HS-27A (cell line): Measurements from ENCODE around the gene DYNLRB2.

Experiments used
- DNase-seq: peaks from one replicate; pipeline ENCODE4 v3.0.0-alpha.2; 2012; ENCODE audit warnings: low read depth, missing footprints

The DYNLRB2 gene

DNA sequence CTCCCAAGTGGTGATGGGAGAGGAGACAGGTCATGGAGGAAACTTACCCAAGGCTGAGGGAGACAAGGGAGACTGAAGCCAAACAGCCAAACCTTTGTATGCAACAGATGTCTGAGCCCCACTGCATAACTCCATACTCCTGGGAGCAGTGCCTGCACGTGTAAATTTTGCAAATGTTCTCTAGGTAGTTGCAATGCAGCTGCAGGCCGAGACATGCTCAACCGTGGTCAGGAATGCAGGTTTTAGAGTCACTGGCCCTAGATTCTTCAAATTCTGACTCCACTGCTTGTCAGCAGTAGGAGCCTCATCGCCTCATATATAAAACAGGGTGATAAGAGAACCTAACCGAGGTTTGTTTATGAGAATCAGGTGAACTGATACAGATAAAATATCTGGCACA is 11.5 kb downstream of the DYNLRB2 start:
- DNase-seq = no peak

DNA sequence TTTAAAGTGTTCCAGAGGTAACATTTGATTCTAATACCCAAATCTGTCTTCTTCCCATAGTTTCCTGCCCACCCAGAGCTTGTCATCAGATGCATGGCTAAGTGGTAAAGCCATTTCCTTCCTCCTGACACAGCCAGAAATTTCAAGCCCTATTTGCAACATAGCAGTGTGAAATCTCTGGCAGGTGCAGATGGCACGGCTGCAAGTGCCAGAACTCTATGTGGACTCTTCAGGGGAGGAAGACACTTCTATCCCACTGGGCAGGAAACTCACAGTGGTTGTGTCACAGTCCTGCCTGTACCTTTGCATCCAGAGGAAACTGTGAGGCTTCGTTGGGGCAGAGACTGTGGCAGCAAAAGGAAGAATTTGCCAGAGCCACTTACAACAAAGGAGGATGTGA is 13.2 kb downstream of the DYNLRB2 start:
- DNase-seq = no peak

DNA sequence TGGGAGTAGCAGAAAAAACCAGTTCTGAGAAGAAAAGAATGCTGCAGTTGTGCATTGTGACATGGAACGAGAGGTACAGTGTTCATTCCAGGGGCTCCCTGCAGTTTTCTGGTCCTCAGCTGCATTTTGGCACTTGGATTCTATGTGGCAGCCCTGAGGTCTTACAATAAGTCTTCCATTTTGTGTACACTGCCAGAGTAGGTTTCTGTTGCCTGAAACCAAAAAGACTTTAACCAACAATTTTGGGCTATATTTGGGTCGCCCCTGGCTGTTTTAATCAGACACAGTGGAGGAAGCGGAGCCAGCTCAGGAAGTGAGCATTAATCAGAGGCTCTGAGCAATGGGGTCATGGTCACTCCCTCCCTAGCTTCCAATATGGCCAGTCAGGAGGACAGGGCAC is 15.7 kb downstream of the DYNLRB2 start:
- DNase-seq = no peak

DNA sequence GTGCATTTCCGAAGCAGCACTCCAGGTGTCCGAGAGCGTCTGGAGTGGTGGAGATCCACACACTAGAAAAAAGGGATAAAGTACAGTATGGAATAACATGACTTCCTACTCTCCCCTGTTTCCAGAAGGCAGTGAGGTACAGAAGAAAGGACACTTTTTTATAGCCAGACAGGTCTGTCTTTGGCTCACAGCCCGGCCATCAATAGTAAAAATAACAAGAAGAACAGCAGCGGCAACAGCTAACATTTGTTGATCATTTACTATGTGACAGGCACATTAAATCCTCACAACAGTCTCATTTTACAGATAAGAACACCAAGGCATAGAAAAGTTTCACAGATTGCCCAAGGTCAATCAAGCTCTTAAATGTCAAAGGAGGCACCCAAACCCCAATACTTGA is 16.2 kb downstream of the DYNLRB2 start:
- no peak for DNase-seq

DNA sequence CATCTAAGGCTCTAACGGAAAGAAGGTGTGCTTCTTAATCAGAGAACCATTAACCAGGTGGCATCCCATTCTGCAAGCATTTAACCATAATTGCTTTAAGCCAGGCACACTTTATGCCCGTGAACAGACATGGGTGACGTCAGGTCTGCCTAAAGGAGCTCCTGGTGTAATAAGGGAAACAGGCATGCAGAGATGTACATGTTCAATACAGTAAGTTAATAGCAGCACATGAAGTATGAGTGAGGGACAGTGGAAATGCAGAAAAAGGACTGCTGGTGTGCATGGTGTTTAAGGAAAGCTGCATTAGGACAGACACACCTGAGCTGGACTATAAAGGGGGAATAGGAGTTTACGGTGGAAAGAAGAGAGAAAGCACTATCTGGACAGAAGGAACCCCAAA is 18.6 kb downstream of the DYNLRB2 start:
- no peak for DNase-seq

DNA sequence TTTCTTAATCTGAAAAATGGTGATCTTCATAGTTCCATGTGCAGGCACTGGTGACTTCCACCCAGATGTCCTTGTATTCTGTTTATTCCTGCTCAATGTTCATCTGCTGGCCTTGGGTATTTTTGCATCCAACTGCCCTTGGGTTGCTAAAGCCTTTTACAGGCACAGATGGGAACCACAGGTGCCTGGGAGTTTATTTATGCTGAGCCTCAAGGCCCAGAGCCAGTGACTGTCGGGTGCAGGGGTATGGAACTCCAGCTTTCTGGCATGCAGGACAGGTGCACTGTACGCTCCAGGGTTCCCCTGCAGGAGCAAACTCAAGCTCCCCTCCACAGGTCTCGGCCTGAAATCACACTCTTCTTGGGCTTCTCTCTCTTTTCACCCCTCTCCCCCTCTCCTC is 22.3 kb downstream of the DYNLRB2 start:
- no peak for DNase-seq

DNA sequence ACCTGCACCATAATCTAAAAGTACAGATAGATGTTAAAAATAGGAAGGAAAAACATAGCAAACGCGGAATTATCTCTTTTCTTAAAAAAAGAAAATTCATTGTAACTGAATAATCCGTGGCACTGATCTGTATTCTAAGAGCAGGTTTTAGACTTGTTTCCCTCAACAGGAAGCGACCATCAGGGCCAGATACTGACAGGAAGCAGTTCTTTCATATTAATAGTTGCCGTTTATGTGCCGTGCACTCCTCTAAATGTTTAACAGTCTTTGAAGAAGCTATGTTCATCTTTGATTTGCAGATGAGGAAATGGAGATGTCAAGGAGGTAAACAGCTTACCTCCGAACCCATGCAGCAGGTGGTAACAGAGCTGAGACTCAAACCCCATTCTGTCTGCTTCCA is 23.6 kb downstream of the DYNLRB2 start:
- DNase-seq = no peak

DNA sequence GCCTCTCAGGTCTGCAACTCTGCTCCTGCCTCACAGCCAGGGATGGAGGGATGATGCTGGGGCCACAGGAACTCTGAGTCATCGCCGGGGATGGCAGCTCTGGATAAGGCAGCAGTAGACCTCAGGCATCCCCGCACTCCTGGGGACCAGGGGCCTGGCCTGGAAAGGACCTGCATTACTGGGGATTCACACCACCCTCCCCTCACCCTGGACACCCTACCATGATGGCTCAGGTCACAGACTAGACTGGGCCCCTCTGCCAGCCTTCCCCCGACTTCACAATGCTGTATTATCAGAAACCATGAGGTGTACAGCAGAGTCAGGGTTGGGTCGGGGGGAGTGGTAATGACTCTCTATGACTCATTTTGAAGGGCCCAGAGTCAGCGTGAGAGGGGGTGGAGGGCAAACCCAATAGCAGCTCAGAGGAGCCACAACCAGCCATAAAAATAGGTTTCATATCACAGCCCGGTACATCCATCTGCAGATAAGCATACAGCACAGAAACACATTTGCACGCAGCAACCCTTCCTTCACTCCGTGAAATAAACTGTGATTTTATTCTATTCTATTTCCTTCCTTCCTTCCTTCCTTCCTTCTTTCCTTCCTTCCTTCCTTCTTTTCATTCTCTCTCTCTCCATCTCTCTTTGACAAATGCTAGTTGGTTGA is 28.8 kb downstream of the DYNLRB2 start:
- DNase-seq = peak; percentile 79

DNA sequence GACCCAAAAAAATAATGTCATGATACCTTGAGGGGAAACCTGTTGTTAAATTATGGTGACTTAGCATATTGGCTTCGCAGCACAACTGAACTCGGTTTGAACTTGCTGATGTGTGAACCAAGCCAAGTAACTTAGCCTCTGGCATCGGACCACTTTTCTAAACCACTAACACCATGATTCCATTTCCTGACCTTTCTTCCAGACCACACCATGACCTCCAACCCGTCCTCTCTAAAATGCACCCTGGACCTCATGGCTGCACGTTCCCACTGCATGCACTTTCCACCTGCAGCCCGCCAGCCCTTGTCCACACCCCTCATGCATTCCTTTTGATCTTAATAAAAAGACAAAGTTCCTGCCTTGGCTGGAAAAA is 29.3 kb downstream of the DYNLRB2 start:
- no peak for DNase-seq

DNA sequence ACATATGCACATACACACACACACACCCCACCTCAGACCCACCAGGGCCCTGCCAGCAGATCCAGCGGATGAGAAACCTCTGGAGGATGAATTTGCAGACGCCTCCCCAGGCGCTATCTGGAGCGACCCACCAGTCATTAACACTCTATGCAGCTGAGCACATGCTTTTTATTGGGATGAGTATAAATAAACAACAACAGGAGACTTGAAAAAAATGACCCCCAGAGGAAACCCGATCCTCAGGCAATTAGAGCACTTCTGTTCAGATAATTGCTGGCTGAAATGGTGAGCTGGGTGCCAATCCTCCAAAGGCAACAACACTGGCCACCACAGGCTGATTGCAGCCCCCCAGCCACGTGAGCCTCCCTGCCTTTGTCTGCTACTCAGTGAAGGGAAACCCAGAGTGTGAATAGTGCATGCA is 32.9 kb downstream of the DYNLRB2 start:
- DNase-seq = no peak

DNA sequence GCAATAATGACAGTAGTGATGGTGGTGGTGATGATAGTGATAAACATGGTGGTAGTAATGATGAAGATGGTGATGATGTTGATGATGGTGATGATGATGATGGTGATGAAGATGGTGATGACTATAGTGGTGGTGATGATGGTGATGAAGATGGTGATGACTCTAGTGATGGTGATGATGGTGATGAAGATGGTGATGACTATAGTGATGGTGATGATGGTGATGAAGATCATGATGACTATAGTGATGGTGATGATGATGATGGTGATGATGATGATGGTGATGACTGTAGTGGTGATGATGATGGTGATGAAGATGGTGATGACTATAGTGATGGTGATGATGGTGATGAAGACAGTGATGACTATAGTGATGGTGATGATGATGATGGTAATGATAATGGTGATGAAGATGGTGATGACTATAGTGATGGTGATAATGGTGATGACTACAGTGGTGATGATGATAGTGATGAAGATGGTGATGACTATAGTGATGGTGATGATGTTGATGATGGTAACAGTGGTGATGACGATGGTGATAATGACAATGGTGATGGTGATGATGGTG is 35.6 kb downstream of the DYNLRB2 start:
- no peak for DNase-seq

DNA sequence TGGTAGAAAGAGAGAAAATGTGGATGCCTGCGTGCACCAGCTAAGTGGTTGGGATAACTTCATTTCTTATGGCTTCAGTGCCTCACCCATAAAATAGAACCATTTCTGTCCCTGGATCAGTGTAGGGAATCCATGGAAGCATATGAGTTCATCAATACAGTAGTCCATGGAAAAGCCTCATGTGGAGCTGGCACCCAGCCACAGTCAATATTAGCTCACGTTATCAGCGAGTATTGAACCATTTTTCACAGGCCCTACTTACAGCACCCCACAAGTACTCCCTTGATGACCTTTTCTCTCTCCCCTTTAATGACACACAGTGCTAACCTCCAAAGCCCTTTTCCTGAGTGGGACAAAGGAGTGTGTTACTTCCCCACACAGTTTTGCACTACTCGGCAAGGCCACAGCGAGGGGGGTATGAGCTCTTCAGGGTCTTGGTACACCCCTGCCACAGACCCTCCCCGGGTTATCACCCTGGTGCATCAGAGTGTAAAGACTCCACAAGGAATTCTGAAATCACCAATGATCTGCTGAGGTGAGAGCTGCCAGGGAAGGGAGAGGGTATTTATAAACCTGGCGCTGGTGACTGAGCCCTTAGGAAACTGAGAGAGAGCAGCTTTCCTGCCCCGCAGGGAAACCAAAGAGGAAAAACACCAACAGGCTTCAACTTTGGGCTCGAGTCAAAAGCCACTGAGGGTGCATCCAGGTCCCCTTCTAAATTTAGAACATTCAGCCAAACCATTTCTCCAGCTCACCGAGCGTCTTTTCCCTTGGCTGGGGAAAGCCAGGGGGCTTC is 36.9 kb downstream of the DYNLRB2 start:
- no peak for DNase-seq

DNA sequence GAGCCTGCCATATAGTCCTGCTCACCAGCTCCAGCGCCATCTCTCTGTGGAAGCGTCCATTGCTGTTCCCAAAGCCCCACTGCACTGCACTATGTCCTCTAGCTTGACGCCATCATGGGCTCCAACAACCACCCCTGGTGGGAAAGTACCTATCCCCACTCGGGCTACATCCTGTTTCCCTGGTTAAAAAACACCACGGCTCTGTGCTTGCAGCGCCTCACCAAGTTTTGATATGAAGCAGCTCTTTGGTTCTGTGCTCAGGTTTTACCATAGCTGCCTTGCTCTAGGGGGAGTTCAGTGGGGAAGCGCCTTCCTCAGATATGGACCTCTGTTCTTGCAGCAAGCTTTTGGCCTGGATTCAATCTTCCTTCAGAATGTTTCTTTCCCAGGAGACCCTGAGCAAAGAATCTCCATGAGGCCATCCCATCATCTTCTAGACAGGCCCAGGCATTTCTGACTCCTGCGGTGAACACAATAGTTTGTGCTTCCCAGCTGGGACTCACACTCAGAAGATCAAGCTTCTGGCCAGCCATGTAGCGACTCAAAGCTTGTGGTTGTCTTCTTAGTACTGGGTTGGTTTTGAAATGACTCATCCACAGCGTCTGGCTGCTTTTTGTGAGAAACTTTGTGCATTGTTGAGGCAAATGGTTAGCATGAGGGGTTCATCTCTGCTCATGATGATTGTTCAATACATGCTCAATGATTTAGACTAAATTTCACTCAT is 39.5 kb downstream of the DYNLRB2 start:
- no peak for DNase-seq

DNA sequence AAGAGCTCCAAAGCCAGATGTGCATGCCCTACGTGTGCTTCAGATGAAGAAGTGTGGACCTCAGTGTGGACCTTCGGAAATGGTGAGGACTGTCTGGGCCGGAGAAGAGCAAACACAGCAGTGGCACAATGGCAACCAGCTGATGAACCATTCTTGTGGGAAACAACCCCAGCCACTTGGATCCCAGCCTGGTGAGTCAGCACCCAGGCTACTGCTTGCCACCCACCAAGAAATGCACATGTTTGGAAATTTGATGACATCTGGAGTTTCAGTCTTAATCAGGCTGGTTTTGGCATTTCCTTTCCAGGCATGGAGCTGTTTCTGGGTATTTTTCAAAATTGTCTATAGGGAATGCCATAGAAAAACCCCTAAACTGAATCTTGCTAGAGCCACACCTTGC is 42.7 kb downstream of the DYNLRB2 start:
- no peak for DNase-seq

DNA sequence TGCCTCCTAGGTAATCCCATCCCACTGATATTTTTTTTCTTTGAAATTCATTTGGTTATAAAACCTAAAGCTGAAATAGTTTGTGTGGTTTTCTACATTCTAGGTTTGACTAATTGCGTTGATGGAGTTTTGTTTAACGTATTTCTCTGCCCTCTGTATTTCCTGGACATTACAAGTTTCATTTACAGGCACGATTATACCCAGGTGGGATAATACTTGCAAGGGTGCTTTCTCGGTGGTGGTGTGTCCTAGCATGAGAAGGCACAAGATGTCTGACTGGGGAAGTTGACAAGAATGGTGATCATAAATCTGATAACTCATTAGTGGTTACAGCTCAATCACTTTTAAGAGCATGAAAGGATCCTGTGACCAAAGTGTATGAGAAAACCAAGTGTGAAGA is 45.0 kb downstream of the DYNLRB2 start:
- no peak for DNase-seq

DNA sequence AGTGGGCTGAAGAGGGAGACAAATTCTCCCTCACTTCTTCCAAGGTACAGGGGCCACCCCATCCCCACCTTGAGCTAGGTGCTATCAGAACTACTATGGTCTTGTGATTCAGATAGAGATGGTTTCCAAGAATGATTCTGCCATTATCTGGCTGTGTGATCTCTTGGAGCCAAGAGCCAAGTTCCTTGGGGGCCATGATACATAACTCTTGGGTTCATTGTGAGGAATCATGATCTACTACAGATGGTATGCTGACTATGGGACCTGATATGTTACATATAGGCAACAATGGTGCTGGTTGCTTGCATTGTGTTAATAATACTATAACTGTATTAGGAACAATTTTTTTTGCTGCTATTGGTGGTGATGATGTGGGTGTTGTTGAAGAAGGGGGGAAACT is 45.7 kb downstream of the DYNLRB2 start:
- DNase-seq = no peak

DNA sequence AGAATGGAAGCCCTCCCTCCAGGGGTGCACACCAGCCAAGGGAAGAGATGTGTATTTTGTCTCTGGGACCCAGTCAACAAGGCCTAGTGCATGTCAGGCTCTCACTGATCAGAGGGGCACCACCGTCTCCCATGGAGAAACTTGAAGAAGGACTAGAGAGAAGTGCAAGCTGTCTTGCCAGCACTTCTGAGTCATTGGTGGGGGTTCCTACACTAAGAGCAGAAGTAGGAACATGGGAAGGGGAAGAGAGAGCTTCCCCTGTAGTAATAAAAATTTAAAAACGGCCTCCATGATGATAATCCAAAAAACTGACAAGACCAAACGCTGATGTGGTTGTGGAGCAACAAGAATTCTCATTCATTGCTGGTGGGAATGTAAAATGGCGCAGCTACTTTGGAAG is 46.3 kb downstream of the DYNLRB2 start:
- no peak for DNase-seq

DNA sequence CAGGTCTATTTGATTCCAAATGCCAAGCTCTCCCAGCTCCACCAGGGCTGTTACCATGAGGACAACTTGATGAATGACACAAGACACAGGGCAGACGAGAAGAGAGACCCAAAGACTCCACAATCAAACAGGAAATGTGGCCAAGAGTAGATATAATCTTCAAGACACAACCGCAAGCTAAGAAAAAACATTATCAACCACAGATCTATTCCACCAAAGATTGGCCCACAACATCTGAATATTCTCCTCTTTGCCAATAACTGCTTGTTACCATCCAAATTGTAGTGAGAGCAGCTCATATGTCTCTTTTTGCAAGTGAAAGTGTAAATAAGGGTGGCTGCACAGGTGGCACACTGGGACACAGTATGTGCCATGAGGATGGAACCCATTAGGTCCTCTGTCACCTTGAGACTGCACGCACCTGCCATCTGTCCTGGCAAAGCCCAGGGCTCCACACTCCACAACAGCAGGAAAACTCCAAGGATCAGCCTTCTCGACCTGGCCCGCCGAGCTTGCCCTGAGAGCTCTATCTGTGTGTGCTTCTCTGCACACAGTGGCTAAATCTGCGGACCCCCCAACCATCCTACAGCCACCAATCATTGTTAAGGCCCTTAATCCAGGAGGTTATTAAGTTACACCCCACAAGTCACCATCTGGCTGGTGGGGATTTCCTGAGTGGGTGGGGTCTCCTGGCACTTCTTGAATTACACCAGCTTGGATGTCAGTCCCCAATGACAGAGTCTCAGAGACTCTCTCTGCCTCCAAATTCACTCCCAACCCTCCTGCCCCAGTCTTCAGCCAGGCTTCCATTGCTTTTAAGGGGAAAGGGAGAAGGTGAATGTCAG is 50.5 kb downstream of the DYNLRB2 start:
- no peak for DNase-seq

DNA sequence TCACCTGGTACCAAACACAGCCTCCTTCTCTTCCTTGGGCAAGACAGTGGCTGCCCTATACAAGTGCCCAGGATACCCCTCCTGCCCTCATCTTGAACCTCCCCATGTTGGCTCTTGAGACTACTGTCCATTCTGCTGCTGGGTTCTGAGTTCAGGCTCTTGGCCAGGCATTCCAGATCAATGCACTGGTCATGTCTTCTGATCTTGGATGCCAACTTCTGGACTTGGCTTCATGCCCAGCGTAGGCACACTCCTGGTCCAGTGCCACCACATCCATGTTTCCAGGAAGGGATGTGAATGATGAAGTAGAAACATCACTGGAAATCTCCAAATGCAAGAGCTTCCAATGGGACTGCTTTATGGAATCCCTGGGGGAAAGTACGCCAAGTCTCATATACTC is 51.5 kb downstream of the DYNLRB2 start:
- DNase-seq = no peak

DNA sequence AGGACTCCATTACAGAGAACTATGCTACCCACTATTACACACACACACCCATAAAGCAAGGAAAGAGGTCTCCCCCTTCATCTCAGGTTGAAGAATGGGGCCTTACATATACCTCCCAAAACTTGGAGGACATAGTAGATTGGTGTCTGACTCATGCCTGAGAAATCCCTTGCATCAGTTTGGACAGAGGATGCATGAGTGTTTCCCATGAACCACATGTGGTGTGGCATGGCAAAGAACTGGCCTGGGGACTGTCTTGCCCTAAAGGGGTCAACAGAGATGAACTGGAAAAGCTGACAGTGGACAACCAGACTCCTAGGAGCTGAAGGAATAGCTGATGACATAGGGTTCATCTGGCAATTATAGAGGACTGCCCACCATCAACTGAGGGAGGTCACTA is 54.0 kb downstream of the DYNLRB2 start:
- no peak for DNase-seq

DNA sequence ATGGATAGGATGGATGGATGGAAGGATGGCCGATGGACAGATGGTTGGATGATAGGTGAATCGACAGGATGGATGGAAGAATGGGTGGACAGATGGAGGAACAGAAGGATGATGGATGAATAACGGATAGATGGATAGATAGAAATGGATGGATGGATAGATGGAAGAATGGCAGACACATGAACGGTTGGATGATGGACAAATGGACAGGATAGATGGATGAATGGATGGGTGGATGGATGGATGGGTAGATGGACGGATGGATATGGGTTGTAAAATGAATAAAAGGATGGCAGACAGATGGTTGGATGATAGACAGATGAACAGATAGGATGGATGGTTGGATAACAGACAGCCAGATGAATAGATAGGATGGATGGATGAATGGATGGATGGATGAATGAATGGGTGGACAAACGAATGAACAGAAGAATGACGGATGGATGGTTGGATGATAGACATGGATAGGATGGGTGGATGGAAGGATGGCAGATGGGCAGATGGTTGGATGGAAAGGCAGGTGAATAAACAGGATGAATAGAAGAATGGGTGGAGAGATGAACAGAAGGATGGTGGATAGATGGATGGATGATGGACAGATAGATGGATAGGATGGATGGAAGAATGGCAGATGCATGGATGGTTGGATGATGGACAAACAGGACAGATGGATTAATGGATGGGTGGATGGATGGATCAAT is 55.9 kb downstream of the DYNLRB2 start:
- DNase-seq = no peak
